IPS-18c (cell line): ENCODE data around the gene CPZ.

ENCODE experiments used
- H3K4me3 ChIP-seq: 2 replicates; pipeline ENCODE4 v1.7.0; 2013; ENCODE audit warnings: low read depth, mild to moderate bottlenecking, low read length, moderate library complexity; ENCODE audit not compliant: insufficient read depth
- H3K9me3 ChIP-seq: one replicate; pipeline ENCODE4 v1.6.1; 2013; ENCODE audit warnings: mild to moderate bottlenecking, low read length, moderate library complexity; ENCODE audit not compliant: control insufficient read depth, insufficient read depth

Gene CPZ

GRCh38 chr4:8599091-8599460, 6.5 kb downstream of the CPZ start:
- Histone ChIP-seq H3K4me3 (no peak overlapping the region), H3K9me3 (peaks cover 2% of the 10 kb centered on the region)

GRCh38 chr4:8599657-8600056, 7.1 kb downstream of the CPZ start:
- H3K9me3 ChIP-seq, result peaks cover 2% of the 10 kb centered on the region
- no peak overlapping the region for H3K4me3 ChIP-seq

GRCh38 chr4:8600266-8600665, 7.7 kb downstream of the CPZ start:
- H3K4me3 ChIP-seq, result no peak overlapping the region
- H3K9me3 ChIP-seq, result peaks cover 2% of the 10 kb centered on the region

GRCh38 chr4:8600686-8601085, 8.1 kb downstream of the CPZ start:
- Histone ChIP-seq H3K4me3 (no peak overlapping the region), H3K9me3 (peaks cover 2% of the 10 kb centered on the region)

- Histone ChIP-seq H3K4me3 (no peak overlapping the region), H3K9me3 (peaks cover 2% of the 10 kb centered on the region)
Measured at GRCh38 chr4:8601086-8601485, 8.5 kb downstream of the CPZ start.

- H3K4me3 ChIP-seq, result no peak overlapping the region
Measured at GRCh38 chr4:8601556-8601955, 9.0 kb downstream of the CPZ start.

GRCh38 chr4:8602686-8603430, 10.3 kb downstream of the CPZ start:
- peaks cover 2% of the 10 kb centered on the region for H3K9me3 ChIP-seq

More at GRCh38 chr4:8601556-8601955, 9.0 kb downstream of the CPZ start:
- H3K9me3 ChIP-seq, result peaks cover 2% of the 10 kb centered on the region

GRCh38 chr4:8603931-8604330, 11.4 kb downstream of the CPZ start:
- H3K9me3 ChIP-seq, result no peaks in the 10 kb centered on the region
- H3K4me3 ChIP-seq, result no peak overlapping the region

More at GRCh38 chr4:8602686-8603430, 10.3 kb downstream of the CPZ start:
- H3K4me3 ChIP-seq, result no peak overlapping the region

GRCh38 chr4:8605289-8605688, 12.7 kb downstream of the CPZ start:
- no peaks in the 10 kb centered on the region for H3K9me3 ChIP-seq
- no peak overlapping the region for H3K4me3 ChIP-seq

- Histone ChIP-seq H3K4me3 (no peak overlapping the region), H3K9me3 (no peaks in the 10 kb centered on the region)
Measured at GRCh38 chr4:8606476-8606875, 13.9 kb downstream of the CPZ start.

GRCh38 chr4:8606966-8607365, 14.4 kb downstream of the CPZ start:
- H3K9me3 ChIP-seq, result no peaks in the 10 kb centered on the region
- no peak overlapping the region for H3K4me3 ChIP-seq

- no peak overlapping the region for H3K4me3 ChIP-seq
- H3K9me3 ChIP-seq, result no peaks in the 10 kb centered on the region
Measured at GRCh38 chr4:8607603-8608481, 15.3 kb downstream of the CPZ start.

GRCh38 chr4:8608714-8609391, 16.3 kb downstream of the CPZ start:
- Histone ChIP-seq H3K9me3 (no peaks in the 10 kb centered on the region), H3K4me3 (no peak overlapping the region)

- no peak overlapping the region for H3K4me3 ChIP-seq
Measured at GRCh38 chr4:8609406-8609805, 16.8 kb downstream of the CPZ start.

GRCh38 chr4:8609824-8610350, 17.3 kb downstream of the CPZ start:
- Histone ChIP-seq H3K4me3 (no peak overlapping the region), H3K9me3 (no peaks in the 10 kb centered on the region)

More at GRCh38 chr4:8609406-8609805, 16.8 kb downstream of the CPZ start:
- no peaks in the 10 kb centered on the region for H3K9me3 ChIP-seq

- H3K4me3 ChIP-seq, result no peak overlapping the region
- no peaks in the 10 kb centered on the region for H3K9me3 ChIP-seq
Measured at GRCh38 chr4:8610858-8611616, 18.5 kb downstream of the CPZ start.

GRCh38 chr4:8612646-8613045, 20.1 kb downstream of the CPZ start:
- no peaks in the 10 kb centered on the region for H3K9me3 ChIP-seq

More at GRCh38 chr4:8612646-8613045, 20.1 kb downstream of the CPZ start:
- H3K4me3 ChIP-seq, result no peak overlapping the region
